Testis (tissue), 2 donors: ENCODE data around the gene DGKH.

Experiments used
- CTCF ChIP-seq, 3 experiments: fragments of 450-650 bp in 2 of 3; fragments of 200-600 bp in 1 of 3; sonication (generic) in 1 of 3; IDR thresholded peaks; one replicate each; pipeline ENCODE4 v1.5.1; 2016 to 2019; ENCODE audit warnings: antibody characterized with exemption in 3 of 3, mild to moderate bottlenecking in 2 of 3, moderate library complexity in 1 of 3
- POLR2A ChIP-seq: fragments of 450-650 bp; IDR thresholded peaks from one replicate; pipeline ENCODE4 v1.6.1; 2017; ENCODE audit warnings: antibody characterized with exemption, mild to moderate bottlenecking, moderate library complexity

DNA sequence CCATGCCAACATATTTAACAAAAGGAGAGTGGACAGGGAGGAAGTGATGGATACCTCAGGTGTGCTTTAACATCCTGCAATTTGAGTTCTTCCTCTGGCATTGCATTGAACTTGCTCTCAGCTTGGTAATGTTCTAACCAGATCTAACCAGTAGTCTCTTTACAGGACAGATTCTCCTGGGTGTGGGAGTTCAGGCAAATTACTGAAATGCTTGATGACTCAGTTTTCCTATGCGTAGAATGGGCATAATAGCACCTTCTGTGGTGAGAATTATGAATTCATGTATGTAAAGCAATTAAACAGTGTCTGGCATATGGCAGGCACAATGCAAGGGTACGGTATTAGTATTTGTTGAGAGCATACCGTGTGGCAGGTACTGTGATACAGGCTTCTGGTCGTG is 227.1 kb downstream of the DGKH start:
- TF ChIP-seq CTCF (IDR thresholded peaks at IDR 0.05) (no peak), POLR2A (no peak)
